Embryonic facial prominence (tissue), 1 donor: ENCODE measurements around the gene SOX5.
"Not testable (repeated sequence)": the region's sequence is repeated elsewhere in the genome, so short reads cannot be mapped to it uniquely, and the experiment has no call there.

Experiments
- DNase-seq: peaks from one replicate; pipeline ENCODE4 v3.0.0-alpha.2; 2016; ENCODE audit errors: extremely low spot score

SOX5 gene

DNA sequence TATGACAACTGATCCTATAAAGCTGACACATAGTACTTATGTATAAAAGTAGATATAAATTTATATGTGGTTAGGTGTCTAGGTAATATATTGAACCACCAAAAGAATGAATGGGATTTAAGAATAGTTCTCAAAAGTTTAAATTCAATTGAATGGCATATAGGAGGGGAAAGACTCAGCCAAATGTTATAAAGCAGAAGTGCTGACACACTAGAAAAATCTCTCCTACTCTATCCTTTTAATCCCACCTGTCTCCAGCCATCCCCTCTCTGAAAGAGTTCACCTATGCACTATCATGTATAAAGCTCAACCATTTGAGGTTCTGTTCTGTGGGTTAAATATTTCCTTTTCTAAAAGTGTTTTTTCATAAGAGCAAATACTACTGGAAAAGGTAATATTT lies 400.7 kb downstream of the SOX5 start:
- no peak for DNase-seq

GRCh38 chr12:23546756-23547155 lies 402.7 kb downstream of the SOX5 start:
- DNase-seq: no peak

DNA sequence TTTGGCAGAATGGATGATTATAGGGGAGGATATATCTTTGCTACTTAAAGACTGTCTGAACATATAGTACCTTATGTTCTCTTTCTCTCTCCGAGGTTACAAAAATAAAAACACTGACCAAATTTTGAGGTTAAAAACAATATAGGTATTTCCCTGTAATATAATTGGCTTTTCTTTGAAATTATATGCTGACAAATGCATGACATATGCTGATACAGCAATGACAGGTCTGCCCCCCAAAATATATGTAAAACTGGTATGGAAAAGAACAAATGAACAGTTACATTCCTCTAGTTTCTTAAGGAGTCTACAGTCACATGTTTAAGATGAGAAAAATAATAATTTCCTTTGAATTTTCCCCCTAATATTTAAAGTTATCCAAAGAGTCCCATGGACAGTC lies 405.7 kb downstream of the SOX5 start:
- no peak for DNase-seq

DNA sequence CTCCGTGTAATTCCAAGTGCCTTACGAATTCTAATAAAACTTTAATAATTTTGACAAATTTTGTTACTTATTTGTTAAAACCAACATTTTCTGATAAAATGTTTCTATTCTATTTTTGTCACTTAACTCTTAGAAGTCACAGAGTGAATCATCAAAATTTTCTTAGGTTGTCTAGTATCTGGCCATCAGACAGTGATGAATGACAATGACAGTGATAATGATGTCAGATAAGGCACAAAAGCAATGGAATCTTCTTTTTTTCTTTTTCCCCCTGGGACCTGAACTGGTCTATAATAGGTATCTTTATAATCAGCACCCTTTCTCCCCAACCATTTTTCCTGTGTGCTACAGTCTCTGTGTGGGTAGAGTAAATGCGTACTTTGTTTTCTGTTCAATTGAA lies 407.3 kb downstream of the SOX5 start:
- no peak for DNase-seq

DNA sequence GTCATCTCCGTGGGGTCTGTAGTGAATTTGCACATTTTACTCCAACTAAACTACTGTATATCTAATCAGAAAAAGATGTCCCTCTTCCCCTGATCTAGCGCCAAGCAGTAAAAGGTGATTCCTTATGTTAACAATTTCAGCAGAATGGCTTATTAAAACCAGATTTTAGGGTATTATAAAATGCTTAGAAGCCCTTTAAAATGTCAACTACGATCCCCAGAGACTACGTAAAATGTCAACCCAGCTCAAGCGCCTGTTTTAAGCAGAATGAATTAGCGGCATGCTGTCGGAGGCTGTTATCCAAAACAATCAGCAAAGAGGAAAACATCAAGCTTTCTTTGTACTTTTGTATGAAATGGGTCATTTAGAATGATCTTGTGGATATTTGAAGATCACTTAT lies 408.9 kb downstream of the SOX5 start:
- DNase-seq: no peak

DNA sequence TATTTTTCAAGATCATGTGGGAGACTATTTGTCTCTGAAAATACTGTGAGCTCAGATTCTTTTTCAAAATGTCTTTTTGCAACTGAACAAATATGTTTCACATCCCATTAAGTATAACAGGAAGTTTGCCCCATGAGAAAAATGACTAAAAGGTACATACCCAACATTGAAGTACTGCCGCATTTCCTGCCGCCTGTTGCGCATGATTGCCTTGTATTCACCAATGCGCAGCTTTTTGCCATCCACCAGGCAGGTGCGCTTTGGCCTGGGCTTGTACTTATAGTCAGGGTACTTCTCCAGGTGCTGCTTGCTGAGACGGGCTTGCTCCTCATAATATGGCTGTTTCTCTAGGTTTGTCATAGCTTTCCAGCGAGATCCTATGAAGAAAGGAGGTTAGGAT lies 413.2 kb downstream of the SOX5 start:
- DNase-seq: no peak

- DNase-seq: no peak
These were observed 414.0 kb downstream of the SOX5 start for GRCh38 chr12:23535441-23535840.

- no peak for DNase-seq
These were observed 415.3 kb downstream of the SOX5 start for GRCh38 chr12:23534196-23534595.

GRCh38 chr12:23533699-23534098 lies 415.8 kb downstream of the SOX5 start:
- no peak for DNase-seq

GRCh38 chr12:23533265-23533664 lies 416.2 kb downstream of the SOX5 start:
- DNase-seq: no peak

GRCh38 chr12:23528316-23528715 lies 421.2 kb downstream of the SOX5 start:
- DNase-seq: no peak

GRCh38 chr12:23525450-23526072 lies 423.9 kb downstream of the SOX5 start:
- DNase-seq: no peak

- DNase-seq: no peak
These were observed 426.1 kb downstream of the SOX5 start for GRCh38 chr12:23523339-23523738.

DNA sequence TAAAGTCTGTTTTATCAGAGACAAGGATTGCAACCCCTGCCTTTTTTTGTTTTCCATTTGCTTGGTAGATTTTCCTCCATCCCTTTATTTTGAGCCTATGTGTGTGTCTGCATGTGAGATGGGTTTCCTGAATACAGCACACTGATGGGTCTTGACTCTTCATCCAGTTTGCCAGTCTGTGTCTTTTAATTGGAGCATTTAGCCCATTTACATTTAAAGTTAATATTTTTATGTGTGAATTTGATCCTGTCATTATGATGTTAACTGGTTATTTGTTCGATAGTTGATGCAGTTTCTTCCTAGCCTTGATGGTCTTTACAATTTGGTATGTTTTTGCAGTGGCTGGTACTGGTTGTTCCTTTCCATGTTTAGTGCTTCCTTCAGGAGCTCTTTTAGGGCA lies 430.0 kb downstream of the SOX5 start:
- DNase-seq: not testable (repeated sequence)

DNA sequence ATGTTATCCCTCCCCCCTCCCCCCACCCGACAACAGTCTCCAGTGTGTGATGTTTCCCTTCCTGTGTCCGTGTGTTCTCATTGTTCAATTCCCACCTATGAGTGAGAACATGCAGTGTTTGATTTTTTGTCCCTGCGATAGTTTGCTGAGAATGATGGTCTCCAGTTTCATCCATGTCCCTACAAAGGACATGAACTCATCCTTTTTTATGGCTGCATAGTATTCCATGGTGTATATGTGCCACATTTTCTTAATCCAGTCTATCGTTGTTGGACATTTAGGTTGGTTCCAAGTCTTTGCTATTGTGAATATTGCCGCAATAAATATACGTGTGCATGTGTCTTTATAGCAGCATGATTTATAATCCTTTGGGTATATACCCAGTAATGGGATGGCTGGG lies 433.7 kb downstream of the SOX5 start:
- DNase-seq: not testable (repeated sequence)

DNA sequence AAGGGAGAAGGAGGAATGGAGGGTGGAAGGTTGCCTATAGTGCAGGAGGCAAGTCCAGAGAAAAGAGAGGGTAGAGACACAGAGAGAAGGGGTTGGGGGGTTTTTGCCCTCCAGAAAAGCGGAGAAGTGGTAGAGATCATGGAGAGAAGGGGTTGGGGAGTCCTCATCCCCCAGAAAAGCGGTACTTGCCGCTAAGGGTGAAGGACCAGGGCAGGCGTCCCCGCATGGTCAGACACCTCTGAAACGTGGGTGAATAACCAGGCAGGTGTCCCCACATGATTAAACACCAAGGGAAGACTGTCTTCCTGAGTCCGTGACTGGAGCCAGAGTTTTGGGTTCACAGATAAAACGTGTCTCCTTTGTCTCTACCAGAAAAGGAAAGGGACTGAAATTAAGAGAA lies 439.0 kb downstream of the SOX5 start:
- no peak for DNase-seq

- not testable (repeated sequence) for DNase-seq
These were observed 439.6 kb downstream of the SOX5 start for GRCh38 chr12:23509832-23510231.

DNA sequence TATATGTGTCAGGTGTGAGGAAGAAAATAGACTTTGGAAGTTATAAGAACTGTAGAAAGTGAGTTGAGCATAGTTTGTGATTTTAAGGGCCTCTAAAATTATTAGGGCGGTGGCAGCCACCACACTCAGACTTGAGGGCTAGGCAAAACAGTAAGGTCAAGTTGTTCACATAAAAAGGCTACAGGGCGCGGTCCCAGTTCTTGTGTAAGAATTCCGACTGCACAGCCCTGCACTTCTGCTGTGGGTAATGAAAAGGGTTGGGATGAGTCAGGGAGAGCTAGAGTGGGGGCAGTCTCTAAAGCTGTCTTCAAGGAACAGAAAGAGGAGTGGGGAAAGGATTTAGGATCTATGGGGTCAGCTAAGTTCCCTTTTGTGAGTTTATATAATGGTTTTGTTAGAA lies 441.7 kb downstream of the SOX5 start:
- not testable (repeated sequence) for DNase-seq

- DNase-seq: not testable (repeated sequence)
These were observed 443.7 kb downstream of the SOX5 start for GRCh38 chr12:23505736-23506135.

DNA sequence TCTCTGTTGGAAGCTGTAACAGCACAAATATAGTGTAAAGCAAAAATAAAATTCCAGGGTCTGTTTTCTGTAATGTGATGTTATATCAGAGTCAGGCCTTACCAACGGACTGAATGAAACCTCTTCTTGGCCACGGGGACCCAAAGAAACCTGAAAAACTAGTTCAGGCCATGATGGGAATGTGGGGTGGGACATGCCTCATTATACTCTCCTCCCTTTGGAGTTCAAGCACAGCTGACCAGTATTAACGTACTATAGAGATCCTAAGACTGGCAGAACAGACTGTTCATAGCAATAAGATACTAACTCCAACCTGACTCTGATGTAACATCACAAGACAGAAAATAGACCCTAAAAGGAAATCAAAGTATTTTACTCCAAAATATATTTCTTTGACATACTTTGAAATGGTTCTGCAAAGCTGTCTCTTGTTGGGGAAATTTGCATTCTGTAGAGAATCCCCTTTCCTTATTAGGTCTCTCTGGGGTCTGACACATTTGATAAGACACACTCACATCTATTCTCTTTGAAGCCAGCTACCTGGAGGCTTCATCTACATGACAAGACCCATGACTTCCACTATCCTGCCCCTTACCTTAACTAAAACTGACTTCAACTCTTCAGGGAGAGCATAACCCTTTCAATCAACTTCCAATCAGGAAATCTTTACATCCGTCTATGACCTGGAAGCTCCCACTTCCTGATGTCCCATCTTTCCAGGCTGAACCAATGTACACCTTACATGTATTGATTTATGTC lies 444.6 kb downstream of the SOX5 start:
- no peak for DNase-seq

DNA sequence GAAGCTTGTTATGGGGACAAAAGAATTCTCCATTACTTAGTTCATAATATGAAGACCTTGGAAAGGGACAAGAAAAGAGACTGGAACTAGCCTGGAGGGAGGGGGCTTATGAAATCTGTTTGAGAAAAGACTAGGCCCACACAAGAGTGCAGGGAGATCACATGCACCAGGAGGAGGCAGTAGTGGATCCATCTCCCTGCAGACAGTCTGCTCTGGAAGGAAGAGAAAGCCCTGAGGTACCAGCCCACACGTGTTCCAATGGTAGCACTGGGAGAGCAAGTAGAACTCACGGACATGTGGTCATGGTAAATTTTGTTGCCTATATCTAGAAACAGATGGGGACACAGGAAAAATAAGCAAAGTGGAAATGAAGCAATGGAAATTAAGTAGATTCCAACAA lies 445.4 kb downstream of the SOX5 start:
- no peak for DNase-seq

- DNase-seq: no peak
These were observed 445.9 kb downstream of the SOX5 start for GRCh38 chr12:23503544-23503943.

DNA sequence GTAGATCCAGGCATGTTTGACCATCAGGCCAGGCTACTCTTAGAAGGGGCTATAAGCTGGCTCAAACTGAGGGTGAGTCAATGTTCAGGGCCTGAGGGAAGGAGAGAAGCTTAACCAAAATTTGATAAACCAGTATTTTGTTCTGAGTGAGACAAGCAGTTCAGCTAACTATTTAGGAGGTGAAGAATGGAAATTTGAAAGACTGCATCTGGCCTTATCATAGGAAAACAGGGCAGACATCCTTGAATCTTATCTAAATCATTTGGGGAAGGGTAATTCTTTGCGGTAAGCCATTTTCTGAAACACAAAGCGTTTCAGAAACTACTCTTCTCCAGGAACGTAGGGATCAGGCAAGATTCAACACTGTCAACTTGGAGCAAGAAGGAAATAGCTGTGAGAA lies 447.2 kb downstream of the SOX5 start:
- no peak for DNase-seq

- DNase-seq: no peak
These were observed 454.0 kb downstream of the SOX5 start for GRCh38 chr12:23495472-23495871.
